Neural cell (in vitro differentiated cells): ENCODE data around the gene OR51B6.

ENCODE experiments used
- EP300 ChIP-seq: fragments of 450-650 bp; conservative IDR thresholded peaks from 2 replicates; pipeline ENCODE4 v1.6.1; 2014; ENCODE audit warnings: antibody characterized with exemption, mild to moderate bottlenecking, moderate library complexity; ENCODE audit not compliant: poor library complexity, severe bottlenecking
- EZH2 ChIP-seq: fragments of 200-600, 300-800 bp; shearing (Covaris generic), sonication (generic); IDR thresholded peaks from 2 replicates; pipeline ENCODE4 v1.6.1; 2014; ENCODE audit warnings: antibody characterized with exemption, low read length, borderline replicate concordance, mild to moderate bottlenecking; ENCODE audit not compliant: insufficient read depth, poor library complexity, severe bottlenecking
- MXI1 ChIP-seq: fragments of 450-650 bp; conservative IDR thresholded peaks from 2 replicates; pipeline ENCODE4 v1.6.1; 2014; ENCODE audit warnings: antibody characterized with exemption, mild to moderate bottlenecking; ENCODE audit not compliant: poor library complexity, severe bottlenecking
- POLR2AphosphoS5 ChIP-seq: IDR thresholded peaks from 2 replicates; pipeline ENCODE4 v1.6.1; 2012
- RAD21 ChIP-seq: fragments of 450-650 bp; conservative IDR thresholded peaks from 2 replicates; pipeline ENCODE4 v1.6.1; 2014; ENCODE audit warnings: antibody characterized with exemption, mild to moderate bottlenecking, moderate library complexity
- REST ChIP-seq: IDR thresholded peaks from 2 replicates; pipeline ENCODE4 v1.6.1; 2012; ENCODE audit warnings: borderline replicate concordance
- SMC3 ChIP-seq: fragments of 450-650 bp; conservative IDR thresholded peaks from 2 replicates; pipeline ENCODE4 v1.6.1; 2014; ENCODE audit warnings: antibody characterized with exemption, mild to moderate bottlenecking, moderate library complexity; ENCODE audit not compliant: poor library complexity
- TAF1 ChIP-seq: IDR thresholded peaks from 2 replicates; pipeline ENCODE4 v1.6.1; 2012; ENCODE audit warnings: low read depth
- TF ChIP-seq, protein P1 (sequence below): fragments of 450-650 bp; IDR thresholded peaks from 2 replicates; pipeline ENCODE4 v1.5.1; 2014; ENCODE audit warnings: antibody characterized with exemption, mild to moderate bottlenecking, moderate library complexity; ENCODE audit not compliant: poor library complexity, severe bottlenecking

DNA sequence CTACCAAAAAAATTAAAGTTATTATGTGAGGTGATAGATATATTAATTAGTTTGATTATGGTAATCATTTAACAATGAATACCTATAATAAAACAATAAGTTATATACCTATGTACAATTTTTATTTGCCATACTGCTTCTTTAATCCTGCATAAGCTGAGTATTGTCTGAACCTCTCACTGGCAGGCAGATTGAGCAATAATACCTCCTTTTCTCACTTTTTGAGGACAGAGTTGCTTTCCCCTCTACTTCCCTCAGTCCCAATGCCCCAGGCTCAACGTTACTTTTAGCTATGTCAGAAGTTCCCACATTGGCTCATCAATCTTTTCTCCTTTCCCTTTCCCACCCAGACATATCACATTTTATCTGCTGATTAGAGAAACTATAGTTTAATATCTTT lies 1.8 kb upstream of the OR51B6 start:
- TF ChIP-seq EZH2: no peak
- TF ChIP-seq, protein P1, sequence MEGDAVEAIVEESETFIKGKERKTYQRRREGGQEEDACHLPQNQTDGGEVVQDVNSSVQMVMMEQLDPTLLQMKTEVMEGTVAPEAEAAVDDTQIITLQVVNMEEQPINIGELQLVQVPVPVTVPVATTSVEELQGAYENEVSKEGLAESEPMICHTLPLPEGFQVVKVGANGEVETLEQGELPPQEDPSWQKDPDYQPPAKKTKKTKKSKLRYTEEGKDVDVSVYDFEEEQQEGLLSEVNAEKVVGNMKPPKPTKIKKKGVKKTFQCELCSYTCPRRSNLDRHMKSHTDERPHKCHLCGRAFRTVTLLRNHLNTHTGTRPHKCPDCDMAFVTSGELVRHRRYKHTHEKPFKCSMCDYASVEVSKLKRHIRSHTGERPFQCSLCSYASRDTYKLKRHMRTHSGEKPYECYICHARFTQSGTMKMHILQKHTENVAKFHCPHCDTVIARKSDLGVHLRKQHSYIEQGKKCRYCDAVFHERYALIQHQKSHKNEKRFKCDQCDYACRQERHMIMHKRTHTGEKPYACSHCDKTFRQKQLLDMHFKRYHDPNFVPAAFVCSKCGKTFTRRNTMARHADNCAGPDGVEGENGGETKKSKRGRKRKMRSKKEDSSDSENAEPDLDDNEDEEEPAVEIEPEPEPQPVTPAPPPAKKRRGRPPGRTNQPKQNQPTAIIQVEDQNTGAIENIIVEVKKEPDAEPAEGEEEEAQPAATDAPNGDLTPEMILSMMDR: no peak
- no peak for TF ChIP-seq TAF1
- TF ChIP-seq REST: no peak
- no peak for TF ChIP-seq MXI1
- no peak for TF ChIP-seq EP300
- no peak for TF ChIP-seq POLR2AphosphoS5
- no peak for TF ChIP-seq RAD21
- no peak for TF ChIP-seq SMC3
